DND-41 (cell line): ENCODE results near the gene PARL.

Experiments
- CTCF ChIP-seq: IDR thresholded peaks from 2 replicates; pipeline ENCODE4 v1.5.1; 2012; ENCODE audit warnings: borderline replicate concordance, low read length, moderate library complexity, mild to moderate bottlenecking; ENCODE audit not compliant: poor library complexity, severe bottlenecking; ENCODE audit errors: extremely low read depth
- EZH2 ChIP-seq: IDR thresholded peaks from 3 replicates; pipeline ENCODE4 v1.6.1; 2012; ENCODE audit warnings: borderline replicate concordance, low read depth, mild to moderate bottlenecking, moderate library complexity, low read length, inconsistent platforms; ENCODE audit not compliant: severe bottlenecking

DNA sequence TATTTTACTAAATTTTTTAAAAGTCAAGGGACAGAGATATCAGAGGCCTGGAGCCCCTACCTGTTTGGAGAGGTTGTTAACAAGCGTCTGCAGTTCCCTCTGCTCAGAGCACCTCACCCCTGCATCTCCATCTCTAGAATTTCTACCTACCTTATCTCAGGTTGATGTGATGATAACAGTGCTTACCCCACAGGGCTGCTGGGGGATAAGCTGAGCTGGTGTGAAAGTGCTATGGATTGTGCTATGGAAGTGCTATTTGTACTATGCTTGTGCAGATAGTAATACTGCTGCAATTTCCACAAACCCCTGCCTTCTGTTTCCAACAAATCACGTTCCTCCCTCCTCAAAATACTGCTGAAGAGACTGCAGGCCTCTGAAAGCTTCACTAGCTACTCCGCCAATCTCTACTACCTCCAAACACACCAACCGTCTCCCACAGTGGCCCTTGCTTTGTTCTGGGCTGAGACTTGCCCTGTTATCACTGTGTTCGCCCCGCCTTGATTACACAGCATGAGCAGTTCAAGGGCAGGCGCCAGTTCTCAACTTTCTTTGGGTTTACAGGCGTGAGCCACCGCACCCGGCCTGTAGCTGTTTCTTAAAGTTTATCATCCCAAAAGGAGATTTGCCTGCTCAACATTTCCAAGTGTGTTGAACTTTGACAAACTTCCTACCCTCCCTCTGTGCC is 28.4 kb upstream of the PARL start:
- no peak for TF ChIP-seq CTCF
- TF ChIP-seq EZH2: no peak
